GM12865 (cell line): Measurements from ENCODE around the gene RNF123.

ENCODE experiments used
- DNase-seq: peaks from one replicate; pipeline ENCODE4 v3.0.0; 2010; ENCODE audit warnings: low read depth
- H3K4me3 ChIP-seq: 2 replicates; pipeline ENCODE4 v1.5.1; 2011; ENCODE audit warnings: mild to moderate bottlenecking, low read depth, low read length, control low read depth
- TF ChIP-seq, protein P1 (sequence below): IDR thresholded peaks from 2 replicates; pipeline ENCODE4 v1.5.1; 2011; ENCODE audit warnings: low read length, control low read depth, low read depth, inconsistent platforms; ENCODE audit not compliant: insufficient read depth; ENCODE audit errors: missing control alignments

Gene RNF123

DNA sequence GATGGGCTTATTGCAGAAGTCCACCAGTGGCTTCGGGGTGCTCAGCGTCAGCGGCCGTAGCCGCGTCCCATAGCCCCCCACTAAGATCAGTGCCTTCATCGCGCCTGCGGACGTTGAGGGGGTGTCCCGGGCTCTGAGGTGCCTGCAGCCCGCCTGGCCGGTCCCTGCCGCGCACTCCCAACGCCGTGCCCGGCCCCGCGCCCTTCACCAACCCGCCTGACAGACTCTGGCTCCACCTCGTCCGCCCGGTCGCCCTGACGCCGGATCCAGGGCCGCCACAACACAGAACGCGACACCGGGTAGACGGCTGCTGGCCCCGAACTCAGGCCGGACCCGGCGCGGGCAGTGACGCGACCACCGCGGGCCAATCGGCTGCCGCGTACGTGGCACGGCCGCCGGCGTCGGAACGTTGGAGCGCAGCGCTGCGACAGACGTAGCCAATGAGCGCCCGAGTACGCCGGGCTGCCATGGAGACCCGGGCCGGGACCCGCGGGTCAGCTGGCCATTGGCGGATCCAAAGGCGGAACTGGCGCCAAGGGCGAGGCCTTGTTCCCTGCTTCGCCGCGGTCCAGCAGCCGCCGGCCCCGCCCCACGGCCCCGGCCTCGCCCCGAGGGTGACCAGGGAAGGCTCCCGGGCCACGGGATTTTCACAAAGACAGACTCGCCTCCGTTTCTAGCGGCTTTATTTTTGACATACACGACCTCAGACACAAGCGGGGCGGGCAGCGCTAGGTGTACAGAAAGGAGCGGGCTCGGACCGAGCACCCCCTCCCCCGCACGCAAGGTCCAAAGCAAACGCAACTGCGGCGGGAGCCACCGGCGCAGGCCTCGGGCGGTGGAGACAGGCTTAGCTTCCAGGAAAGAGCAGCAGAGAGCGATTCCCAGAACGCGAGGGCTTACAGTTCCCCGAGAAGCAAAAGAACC, 34.5 kb downstream of the RNF123 start, which contains the start of gene GMPPB:
Gene GMPPB, minus strand, starts transcription at position 324 of the 924 bp plus-strand sequence. Its CDS starts 225 bp downstream, at position 99.
- peak; percentile 99 for DNase-seq
- H3K4me3 ChIP-seq, result peak within 1 kb of the TSS; percentile 87
- TF ChIP-seq, protein P1, sequence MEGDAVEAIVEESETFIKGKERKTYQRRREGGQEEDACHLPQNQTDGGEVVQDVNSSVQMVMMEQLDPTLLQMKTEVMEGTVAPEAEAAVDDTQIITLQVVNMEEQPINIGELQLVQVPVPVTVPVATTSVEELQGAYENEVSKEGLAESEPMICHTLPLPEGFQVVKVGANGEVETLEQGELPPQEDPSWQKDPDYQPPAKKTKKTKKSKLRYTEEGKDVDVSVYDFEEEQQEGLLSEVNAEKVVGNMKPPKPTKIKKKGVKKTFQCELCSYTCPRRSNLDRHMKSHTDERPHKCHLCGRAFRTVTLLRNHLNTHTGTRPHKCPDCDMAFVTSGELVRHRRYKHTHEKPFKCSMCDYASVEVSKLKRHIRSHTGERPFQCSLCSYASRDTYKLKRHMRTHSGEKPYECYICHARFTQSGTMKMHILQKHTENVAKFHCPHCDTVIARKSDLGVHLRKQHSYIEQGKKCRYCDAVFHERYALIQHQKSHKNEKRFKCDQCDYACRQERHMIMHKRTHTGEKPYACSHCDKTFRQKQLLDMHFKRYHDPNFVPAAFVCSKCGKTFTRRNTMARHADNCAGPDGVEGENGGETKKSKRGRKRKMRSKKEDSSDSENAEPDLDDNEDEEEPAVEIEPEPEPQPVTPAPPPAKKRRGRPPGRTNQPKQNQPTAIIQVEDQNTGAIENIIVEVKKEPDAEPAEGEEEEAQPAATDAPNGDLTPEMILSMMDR, result no peak

DNA sequence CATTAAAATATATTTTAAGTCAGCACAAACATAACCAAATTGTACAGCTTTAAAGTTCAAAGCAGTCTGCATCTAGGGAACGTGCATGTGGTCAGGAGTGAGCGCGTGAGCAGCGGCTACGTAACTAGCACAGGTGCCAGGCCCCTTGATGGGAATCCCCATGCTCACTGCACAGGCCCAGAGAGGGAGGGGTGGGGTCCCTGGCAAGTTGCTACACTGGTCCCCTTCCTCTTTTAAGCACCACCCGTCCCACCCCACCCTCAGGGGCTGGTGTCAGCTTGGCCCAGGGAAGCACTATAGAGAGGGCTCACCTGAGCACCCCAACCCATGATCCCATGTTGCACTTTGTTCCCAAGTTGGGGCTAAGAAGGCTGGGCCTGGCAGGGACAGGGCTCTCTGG, 35.2 kb downstream of the RNF123 start:
- DNase-seq, result peak; percentile 59
- H3K4me3 ChIP-seq, result peak overlapping the region; percentile 85
- TF ChIP-seq, protein P1, result no peak

DNA sequence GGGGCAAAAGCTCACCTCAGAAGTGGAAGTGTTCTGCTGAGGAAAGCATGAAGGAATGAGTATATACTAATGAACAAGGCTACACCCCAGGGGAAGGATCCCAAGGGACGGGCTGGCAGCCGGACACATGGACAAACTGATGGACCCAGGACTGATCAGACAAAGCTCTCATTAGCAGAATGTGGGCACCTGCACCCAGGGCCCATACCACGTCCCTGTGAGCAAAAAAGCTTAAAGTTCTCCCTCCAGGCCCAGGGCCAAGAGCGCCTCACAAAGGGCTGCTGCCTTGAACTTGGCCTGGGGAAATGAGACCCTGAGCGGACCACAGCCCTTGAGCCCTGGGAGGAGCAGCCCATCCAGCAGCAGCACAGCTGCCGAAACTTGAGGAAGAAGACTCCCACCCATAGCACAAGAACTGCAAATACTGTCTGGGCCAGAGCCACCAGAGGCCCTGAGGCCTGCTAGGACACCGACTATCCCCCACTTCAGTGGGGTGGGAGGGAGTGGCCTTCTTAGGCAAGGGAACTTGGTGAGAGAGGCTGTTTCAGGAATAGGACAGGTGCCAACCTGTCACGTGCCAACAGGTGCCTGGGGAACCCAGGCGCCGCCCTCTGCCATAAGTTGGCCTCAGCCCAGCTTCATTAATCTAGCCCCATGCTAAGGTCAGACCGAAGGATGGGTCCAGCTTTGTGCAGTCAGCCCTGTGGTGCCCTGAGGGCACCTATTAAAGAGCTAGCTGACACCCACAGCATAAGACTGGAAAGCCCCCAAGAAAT, 36.7 kb downstream of the RNF123 start:
- DNase-seq, result no peak
- H3K4me3 ChIP-seq, result no peak overlapping the region

DNA sequence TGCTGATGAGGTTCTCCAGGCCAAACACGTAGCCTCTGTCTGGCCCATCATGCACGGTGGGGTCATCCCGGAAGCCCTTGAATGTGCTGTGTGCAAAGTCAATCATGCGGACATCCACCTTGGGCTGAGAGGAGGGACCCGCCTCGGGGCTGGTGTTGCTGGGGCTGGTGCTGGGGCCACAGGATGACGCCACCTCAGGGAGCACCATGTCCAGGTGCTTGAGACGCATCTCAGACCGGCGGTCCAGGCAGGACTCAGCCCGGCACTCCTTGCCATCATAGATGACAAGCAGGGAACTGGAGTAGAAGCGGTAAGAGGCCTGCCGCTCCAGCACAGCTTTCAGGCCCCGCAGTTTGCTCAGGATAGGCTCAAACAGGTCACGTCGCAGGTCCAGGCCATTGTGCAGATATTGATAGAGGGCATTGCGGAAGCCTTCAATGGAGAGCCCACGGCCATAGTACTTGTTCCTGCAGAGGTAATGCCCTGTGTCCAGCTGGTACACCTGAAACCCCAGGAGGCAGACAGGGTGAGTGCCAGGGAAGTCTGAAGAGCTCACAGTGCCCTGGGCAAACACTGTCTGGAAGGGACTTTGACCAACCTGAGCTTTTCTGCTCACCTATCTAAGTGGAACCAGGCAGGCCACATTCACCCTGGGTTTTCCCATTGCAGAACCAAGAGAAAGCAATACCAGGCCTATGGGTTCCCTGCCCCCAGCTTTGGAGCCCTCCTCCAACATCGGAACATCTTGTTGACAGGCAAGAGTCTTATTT, 38.0 kb downstream of the RNF123 start:
- DNase-seq, result peak; percentile 49
- no peak overlapping the region for H3K4me3 ChIP-seq
- TF ChIP-seq, protein P1, result no peak

More for the DNA sequence above, 36.7 kb downstream of the RNF123 start:
- TF ChIP-seq, protein P1, result no peak

DNA sequence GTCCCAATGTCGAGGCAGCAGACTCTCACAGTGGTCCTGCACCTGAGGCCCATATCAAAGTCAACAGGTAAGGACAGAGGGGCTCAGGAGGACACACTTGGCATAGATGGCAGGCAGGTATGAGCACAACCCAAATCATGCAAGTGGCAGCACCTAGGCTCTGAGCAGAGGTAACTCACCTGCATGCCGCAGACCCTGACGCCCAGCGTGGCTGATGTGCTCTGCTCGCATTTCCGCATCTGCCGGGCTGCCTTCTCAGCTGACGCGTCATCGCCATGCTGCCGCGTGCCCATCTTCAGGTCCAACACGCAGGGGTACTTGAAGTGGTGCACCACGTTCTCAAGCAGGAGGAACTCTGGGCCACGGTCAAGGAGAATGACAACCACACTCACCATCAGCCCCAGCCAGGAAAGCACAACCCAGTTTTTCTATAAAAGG, 38.6 kb downstream of the RNF123 start:
- no peak overlapping the region for H3K4me3 ChIP-seq
- TF ChIP-seq, protein P1, result no peak
- DNase-seq, result no peak

DNA sequence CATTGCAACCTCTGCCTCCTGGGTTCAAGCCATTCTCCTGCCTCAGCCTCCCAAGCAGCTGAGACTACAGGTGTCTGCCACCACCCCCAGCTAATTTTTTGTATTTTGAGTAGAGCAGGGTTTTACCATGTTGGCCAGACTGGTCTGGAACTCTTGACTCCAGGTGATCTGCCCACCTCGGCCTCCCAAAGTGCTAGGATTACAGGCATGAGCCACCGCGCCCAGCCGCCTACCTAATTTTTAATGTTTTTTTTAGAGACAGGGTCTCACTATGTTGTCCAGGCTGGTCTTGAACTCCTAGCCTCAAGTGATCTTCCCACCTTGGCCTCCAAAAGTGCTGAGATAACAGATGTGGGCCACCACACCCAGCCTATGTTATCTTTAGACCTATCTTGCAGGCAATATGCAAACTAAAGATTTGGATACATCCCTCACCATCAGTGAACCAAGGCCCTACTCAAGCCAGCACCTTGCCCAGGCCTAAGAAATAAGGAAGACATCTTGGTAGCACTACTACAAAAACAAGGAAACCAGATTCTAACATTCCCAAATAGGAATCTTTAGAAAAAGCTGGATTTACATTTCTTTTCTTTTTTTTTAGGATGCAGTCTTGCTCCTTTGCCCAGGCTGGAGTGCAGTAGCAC, 40.7 kb downstream of the RNF123 start:
- H3K4me3 ChIP-seq, result no peak overlapping the region
- TF ChIP-seq, protein P1, result no peak
- DNase-seq, result no peak
